ENCODE data around the gene SV2C. TPM values are rescaled to one million over a fixed set of nuclear protein-coding genes. Genes with fewer than 3 reads are reported as not detected.

SV2C gene
- total and polyA plus RNA-seq, 2 of the 13 experiments (the other 11 are each of a cell fraction or from before 2014, with no cell fraction given): not detected

DNA sequence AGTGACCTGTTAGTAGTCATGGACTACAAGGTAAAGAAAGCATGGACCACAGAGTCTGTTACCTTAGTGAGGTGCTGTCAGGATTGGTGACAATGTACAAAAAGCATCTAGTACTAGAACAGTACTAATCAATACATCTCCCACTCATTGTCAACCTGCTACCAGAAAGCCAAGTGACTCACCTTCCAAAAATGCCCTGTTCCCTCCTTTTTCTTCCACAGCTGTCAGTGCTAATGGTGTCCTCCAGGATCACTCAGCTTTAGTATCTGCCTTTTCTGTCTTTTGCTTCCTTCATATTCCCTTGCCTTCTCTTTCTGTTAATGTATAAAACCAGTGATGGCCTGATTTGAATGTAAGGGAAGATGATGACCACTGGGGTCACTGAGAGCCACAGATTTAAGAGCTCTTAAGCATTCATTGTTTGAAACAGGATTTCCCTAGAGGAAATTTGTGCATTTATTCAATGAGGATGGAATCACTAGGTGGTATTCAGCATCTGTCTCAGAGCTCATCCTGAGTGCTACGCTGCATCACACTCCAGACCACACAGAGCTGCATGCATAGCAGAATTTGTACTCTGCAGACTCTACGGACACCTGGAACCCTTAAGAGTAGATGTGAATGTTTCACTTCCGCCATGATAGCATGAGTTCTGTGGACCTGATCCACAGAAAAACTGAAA lies 71.0 kb downstream of the SV2C start (continued):
- TF ChIP-seq, protein P1, sequence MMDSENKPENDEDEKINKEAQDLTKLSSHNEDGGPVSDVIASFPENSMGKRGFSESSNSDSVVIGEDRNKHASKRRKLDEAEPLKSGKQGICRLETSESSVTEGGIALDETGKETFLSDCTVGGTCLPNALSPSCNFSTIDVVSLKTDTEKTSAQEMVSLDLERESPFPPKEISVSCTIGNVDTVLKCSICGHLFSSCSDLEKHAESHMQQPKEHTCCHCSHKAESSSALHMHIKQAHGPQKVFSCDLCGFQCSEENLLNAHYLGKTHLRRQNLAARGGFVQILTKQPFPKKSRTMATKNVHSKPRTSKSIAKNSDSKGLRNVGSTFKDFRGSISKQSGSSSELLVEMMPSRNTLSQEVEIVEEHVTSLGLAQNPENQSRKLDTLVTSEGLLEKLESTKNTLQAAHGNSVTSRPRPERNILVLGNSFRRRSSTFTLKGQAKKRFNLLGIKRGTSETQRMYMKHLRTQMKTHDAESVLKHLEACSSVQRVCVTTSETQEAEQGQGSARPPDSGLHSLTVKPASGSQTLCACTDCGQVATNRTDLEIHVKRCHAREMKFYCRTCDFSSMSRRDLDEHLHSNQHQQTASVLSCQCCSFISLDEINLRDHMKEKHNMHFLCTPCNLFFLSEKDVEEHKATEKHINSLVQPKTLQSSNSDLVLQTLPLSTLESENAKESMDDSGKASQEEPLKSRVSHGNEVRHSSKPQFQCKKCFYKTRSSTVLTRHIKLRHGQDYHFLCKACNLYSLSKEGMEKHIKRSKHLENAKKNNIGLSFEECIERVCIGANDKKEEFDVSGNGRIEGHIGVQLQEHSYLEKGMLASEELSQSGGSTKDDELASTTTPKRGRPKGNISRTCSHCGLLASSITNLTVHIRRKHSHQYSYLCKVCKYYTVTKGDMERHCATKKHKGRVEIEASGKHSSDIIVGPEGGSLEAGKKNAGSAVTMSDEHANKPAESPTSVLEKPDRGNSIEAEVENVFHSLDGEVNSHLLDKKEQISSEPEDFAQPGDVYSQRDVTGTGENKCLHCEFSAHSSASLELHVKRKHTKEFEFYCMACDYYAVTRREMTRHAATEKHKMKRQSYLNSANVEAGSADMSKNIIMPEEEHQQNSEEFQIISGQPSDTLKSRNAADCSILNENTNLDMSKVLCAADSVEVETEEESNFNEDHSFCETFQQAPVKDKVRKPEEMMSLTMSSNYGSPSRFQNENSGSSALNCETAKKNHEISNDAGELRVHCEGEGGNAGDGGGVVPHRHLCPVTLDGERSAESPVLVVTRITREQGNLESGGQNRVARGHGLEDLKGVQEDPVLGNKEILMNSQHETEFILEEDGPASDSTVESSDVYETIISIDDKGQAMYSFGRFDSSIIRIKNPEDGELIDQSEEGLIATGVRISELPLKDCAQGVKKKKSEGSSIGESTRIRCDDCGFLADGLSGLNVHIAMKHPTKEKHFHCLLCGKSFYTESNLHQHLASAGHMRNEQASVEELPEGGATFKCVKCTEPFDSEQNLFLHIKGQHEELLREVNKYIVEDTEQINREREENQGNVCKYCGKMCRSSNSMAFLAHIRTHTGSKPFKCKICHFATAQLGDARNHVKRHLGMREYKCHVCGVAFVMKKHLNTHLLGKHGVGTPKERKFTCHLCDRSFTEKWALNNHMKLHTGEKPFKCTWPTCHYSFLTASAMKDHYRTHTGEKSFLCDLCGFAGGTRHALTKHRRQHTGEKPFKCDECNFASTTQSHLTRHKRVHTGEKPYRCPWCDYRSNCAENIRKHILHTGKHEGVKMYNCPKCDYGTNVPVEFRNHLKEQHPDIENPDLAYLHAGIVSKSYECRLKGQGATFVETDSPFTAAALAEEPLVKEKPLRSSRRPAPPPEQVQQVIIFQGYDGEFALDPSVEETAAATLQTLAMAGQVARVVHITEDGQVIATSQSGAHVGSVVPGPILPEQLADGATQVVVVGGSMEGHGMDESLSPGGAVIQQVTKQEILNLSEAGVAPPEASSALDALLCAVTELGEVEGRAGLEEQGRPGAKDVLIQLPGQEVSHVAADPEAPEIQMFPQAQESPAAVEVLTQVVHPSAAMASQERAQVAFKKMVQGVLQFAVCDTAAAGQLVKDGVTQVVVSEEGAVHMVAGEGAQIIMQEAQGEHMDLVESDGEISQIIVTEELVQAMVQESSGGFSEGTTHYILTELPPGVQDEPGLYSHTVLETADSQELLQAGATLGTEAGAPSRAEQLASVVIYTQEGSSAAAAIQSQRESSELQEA (CRISPR knock-in tag; IDR thresholded peaks at IDR 0.05; ENCODE audit: not compliant biosample characterization): no peak
- TF ChIP-seq TOE1 (CRISPR knock-in tag; IDR thresholded peaks at IDR 0.05) (no peak), HDAC6 (IDR thresholded peaks at IDR 0.05; ENCODE audit: low read depth, low read length) (no peak), HCFC1 (IDR thresholded peaks at IDR 0.05; ENCODE audit: low read depth, low read length) (no peak), ZNF709 (CRISPR knock-in tag; IDR thresholded peaks at IDR 0.05) (no peak), ZNF720 (CRISPR knock-in tag; IDR thresholded peaks at IDR 0.05) (no peak), KAT7 (CRISPR knock-in tag; IDR thresholded peaks at IDR 0.05; ENCODE audit: borderline replicate concordance) (no peak)
- TF ChIP-seq, protein P2, sequence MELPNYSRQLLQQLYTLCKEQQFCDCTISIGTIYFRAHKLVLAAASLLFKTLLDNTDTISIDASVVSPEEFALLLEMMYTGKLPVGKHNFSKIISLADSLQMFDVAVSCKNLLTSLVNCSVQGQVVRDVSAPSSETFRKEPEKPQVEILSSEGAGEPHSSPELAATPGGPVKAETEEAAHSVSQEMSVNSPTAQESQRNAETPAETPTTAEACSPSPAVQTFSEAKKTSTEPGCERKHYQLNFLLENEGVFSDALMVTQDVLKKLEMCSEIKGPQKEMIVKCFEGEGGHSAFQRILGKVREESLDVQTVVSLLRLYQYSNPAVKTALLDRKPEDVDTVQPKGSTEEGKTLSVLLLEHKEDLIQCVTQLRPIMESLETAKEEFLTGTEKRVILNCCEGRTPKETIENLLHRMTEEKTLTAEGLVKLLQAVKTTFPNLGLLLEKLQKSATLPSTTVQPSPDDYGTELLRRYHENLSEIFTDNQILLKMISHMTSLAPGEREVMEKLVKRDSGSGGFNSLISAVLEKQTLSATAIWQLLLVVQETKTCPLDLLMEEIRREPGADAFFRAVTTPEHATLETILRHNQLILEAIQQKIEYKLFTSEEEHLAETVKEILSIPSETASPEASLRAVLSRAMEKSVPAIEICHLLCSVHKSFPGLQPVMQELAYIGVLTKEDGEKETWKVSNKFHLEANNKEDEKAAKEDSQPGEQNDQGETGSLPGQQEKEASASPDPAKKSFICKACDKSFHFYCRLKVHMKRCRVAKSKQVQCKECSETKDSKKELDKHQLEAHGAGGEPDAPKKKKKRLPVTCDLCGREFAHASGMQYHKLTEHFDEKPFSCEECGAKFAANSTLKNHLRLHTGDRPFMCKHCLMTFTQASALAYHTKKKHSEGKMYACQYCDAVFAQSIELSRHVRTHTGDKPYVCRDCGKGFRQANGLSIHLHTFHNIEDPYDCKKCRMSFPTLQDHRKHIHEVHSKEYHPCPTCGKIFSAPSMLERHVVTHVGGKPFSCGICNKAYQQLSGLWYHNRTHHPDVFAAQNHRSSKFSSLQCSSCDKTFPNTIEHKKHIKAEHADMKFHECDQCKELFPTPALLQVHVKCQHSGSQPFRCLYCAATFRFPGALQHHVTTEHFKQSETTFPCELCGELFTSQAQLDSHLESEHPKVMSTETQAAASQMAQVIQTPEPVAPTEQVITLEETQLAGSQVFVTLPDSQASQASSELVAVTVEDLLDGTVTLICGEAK (IDR thresholded peaks at IDR 0.05): no peak
- TF ChIP-seq, protein P2 (CRISPR knock-in tag; IDR thresholded peaks at IDR 0.05): no peak
- TF ChIP-seq, protein P3, sequence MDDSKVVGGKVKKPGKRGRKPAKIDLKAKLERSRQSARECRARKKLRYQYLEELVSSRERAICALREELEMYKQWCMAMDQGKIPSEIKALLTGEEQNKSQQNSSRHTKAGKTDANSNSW (CRISPR knock-in tag; IDR thresholded peaks at IDR 0.05; ENCODE audit: borderline replicate concordance): no peak
